Stimulated activated CD4-positive, alpha-beta T cell treated with anti-CD3 and anti-CD28 coated beads, Interleukin-1b, Interleukin-23, amount 100 ng/mL, for 4 hours (primary cell): ENCODE measurements around the gene HOXA2.

Experiments
- DNase-seq, 2 donors: peaks; one replicate each; pipeline ENCODE4 v3.0.0-alpha.2; 2020; ENCODE audit warnings: low read depth in 2 of 2

HOXA2 gene

GRCh38 chr7:27078616-27079233 lies 23.8 kb downstream of the HOXA2 start:
- no peak for DNase-seq

GRCh38 chr7:27073076-27073475 lies 29.4 kb downstream of the HOXA2 start:
- DNase-seq, result no peak

GRCh38 chr7:27071622-27072390 lies 30.7 kb downstream of the HOXA2 start:
- DNase-seq, result no peak

GRCh38 chr7:27068259-27068658 lies 34.2 kb downstream of the HOXA2 start:
- DNase-seq, result no peak

- DNase-seq, result no peak
Observed at GRCh38 chr7:27066148-27066547, 36.3 kb downstream of the HOXA2 start.

- DNase-seq, result no peak
Observed at GRCh38 chr7:27065709-27066108, 36.8 kb downstream of the HOXA2 start.

GRCh38 chr7:27064661-27065060 lies 37.8 kb downstream of the HOXA2 start:
- DNase-seq, result no peak

- DNase-seq, result no peak
Observed at GRCh38 chr7:27064159-27064558, 38.3 kb downstream of the HOXA2 start.

GRCh38 chr7:27062946-27063345 lies 39.5 kb downstream of the HOXA2 start:
- DNase-seq, result no peak

- DNase-seq, result no peak
Observed at GRCh38 chr7:27053153-27053552, 49.3 kb downstream of the HOXA2 start.

- no peak for DNase-seq
Observed at GRCh38 chr7:27051451-27051850, 51.0 kb downstream of the HOXA2 start.
